Lower leg skin (tissue), 4 donors: ENCODE results near the gene CEP104. TPM values are rescaled to one million over a fixed set of nuclear protein-coding genes. Genes with fewer than 3 reads are reported as not detected.

Experiments
- DNase-seq, 2 donors: peaks; one replicate each; pipeline ENCODE4 v3.0.0-alpha.2; 2019; ENCODE audit warnings: low spot score in 2 of 2
- H3K4me3 ChIP-seq: fragments of 200-600 bp; sonication (generic); 2 replicates; pipeline ENCODE4 v1.5.1; 2017; ENCODE audit warnings: mild to moderate bottlenecking, low read depth; ENCODE audit not compliant: poor library complexity, severe bottlenecking
- POLR2A ChIP-seq, 2 donors: fragments of 450-650 bp; IDR thresholded peaks; one replicate each; pipeline ENCODE4 v1.6.1; 2016 to 2017; ENCODE audit warnings: antibody characterized with exemption in 2 of 2, mild to moderate bottlenecking in 1 of 2, moderate library complexity in 1 of 2
- WGBS, 2 donors: methylation state at CpG; one replicate each; pipeline ENCODE4 v1.1.5; 2018; 5-methylcytosine and 5-hydroxymethylcytosine counted together
- intact Hi-C: fragments of 100-400 bp; cut with DNase I; formaldehyde crosslinking; loops from one replicate; pipeline ENCODE4 v1.15.0; 2023; ENCODE audit warnings: low total_unique reads
- total RNA-seq, 4 donors: library from RNA; depleted of rRNA; stranded (reverse); fragments of >200 nt; gene quantifications; one replicate each; pipeline ENCODE4 v1.1.0, GENCODE V29; 2016
- TF ChIP-seq, protein P1 (sequence below), 3 donors: fragments of 450-650 bp; IDR thresholded peaks; one replicate each; pipeline ENCODE4 v1.5.1; 2016; ENCODE audit warnings: antibody characterized with exemption in 3 of 3, mild to moderate bottlenecking in 3 of 3, moderate library complexity in 2 of 3

The CEP104 gene
- total RNA-seq, 4 donors from 2014 or later = 24.6 to 38.9 (median 33.1) TPM

DNA sequence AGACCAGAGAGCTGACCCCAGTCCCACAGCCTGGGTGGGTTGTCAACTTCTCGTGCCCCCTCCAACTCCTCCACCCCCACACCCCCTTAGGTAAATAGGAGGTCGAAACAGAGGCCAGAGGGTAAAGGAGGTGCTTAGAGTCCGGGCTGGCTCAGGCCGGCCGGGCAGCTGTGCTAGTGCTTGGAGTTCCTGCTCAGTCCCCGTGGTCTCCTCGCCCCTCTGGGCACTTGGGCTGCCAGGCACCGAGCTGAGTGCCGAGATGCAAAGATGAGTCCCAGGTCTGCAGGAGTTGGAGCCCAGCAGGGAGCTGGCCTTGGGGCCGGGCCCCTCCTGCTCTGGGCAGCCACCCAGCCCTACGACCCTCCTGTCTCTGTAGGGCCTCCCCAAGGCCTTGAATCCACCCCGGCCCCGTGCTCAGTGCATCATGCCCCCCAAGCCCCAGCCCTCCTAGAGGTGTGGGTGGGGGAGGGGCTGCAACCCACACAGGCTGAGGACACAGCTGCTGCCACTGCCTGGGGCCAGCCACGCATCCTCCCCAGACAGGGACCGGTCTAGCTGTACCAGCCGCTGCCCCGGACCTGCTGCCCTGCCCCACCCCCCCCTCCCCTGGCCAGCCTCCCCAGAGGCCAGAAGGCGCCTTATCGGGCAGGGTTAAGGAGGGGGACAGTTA is 82.6 kb downstream of the CEP104 start:
- no peak for TF ChIP-seq POLR2A (IDR thresholded peaks at IDR 0.05)
- TF ChIP-seq, protein P1, sequence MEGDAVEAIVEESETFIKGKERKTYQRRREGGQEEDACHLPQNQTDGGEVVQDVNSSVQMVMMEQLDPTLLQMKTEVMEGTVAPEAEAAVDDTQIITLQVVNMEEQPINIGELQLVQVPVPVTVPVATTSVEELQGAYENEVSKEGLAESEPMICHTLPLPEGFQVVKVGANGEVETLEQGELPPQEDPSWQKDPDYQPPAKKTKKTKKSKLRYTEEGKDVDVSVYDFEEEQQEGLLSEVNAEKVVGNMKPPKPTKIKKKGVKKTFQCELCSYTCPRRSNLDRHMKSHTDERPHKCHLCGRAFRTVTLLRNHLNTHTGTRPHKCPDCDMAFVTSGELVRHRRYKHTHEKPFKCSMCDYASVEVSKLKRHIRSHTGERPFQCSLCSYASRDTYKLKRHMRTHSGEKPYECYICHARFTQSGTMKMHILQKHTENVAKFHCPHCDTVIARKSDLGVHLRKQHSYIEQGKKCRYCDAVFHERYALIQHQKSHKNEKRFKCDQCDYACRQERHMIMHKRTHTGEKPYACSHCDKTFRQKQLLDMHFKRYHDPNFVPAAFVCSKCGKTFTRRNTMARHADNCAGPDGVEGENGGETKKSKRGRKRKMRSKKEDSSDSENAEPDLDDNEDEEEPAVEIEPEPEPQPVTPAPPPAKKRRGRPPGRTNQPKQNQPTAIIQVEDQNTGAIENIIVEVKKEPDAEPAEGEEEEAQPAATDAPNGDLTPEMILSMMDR (IDR thresholded peaks at IDR 0.05) = no peak
- DNase-seq = no peak
- no peak overlapping the region for H3K4me3 ChIP-seq
- intact Hi-C loops = no loop called here
- 72 to 80% methylated on average over 5 to 11 of the region's 19 CpGs for WGBS, 2 donors

- intact Hi-C loops = no loop called here
- WGBS, 2 donors = 56 to 59% methylated on average over 12 to 16 of the region's 16 CpGs
- no peak overlapping the region for H3K4me3 ChIP-seq
- peak in 1 of 2 donors; percentile 85 for DNase-seq
- no peak for TF ChIP-seq POLR2A (IDR thresholded peaks at IDR 0.05)
- TF ChIP-seq, protein P1 (IDR thresholded peaks at IDR 0.05) = no peak
Observed at GRCh38 chr1:3773572-3774275, 83.3 kb downstream of the CEP104 start.

DNA sequence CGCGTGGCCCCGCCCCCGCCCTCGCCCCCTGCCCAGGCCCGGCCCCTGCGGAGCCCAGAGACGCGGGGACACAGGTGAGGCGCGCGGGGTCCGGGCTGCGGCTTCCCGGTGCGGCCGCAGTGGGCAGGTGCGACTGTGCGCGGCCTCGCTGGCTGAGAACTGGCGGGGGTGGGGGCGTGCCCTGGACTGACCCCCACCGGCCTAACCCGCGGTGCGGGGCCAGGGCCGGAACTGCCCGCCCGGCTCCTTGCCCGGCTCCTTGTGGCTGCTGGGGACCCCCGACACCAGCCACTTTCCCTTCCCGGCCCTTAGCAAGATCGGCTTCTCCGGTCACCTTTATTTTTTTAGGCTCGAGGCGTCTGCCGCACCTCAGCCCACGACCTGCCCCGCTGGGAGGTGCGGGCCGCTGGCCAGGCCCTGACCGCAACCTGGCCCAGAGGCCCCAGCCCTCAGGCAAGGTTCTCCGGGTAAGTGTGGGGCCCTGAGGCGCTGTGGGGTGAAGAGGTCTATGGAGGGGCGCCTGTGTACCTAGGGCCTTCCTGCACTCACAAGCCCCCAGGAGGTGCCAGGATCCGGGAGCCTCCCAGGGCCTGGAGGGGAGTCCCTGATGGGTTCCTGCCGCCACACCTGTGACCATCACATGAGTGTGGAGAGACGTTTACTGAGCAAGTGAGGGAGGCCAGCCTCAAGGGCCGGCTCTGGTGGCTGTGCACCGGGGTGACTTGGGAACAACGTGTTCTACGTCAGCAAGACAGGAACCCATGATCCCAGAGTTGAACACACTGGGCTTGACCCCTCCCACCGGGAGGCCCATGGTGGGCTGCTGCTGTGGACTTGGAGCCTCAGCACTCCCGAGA is 84.1 kb downstream of the CEP104 start, which contains the start of gene SMIM1:
SMIM1 (plus strand) TSS at position 35 of the 857 bp plus-strand sequence. CDS start 2,625 bp downstream, outside the sequence.
- no peak for TF ChIP-seq POLR2A (IDR thresholded peaks at IDR 0.05)
- TF ChIP-seq, protein P1 (IDR thresholded peaks at IDR 0.05) = no peak
- H3K4me3 ChIP-seq = peak within 1 kb of the TSS; percentile 29
- DNase-seq = peak in 1 of 2 donors; percentile 86
- 22 to 35% methylated on average over 23 to 36 of the region's 55 CpGs for WGBS, 2 donors
- intact Hi-C loops = no loop called here

DNA sequence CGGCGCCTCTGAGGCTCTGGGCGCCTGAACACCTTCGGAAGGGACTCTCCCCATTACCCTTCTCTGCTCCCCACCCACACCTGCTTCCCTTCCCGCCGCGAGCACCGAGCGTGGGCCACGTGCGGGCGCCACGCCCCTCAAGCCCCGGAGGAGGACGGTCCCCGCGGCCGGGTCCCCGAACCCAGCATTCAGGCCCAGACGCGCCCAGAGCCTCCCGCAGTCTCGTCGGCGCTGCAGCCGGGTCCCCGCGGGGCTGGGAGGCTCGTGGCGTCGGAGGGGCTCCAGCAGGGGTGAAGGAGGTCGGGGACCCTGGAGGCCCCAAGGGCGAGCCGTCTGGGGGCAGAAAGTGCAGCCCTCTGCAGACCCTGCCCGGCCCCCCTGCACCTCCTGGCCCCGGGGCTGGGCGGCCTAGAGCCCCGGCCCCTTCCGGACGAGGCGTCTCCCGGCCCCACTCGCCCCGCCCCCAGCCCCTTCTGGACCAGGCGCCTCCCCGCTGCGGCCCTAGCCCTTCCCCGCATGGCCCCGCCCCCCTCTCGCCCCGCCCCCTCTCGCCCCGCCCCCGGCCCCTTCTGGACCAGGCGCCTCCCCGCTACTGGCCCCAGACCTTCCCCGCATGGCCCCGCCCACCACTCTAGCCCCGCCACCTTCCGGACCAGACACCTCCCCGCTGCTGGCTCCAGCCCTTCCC is 84.8 kb downstream of the CEP104 start:
- TF ChIP-seq, protein P1 (IDR thresholded peaks at IDR 0.05) = no peak
- no peak for TF ChIP-seq POLR2A (IDR thresholded peaks at IDR 0.05)
- intact Hi-C loops = no loop called here
- WGBS, 2 donors = 1 to 2% methylated on average over 23 to 35 of the region's 61 CpGs
- H3K4me3 ChIP-seq = peak overlapping the region; percentile 29
- DNase-seq = peak; percentile 81 to 98
